Measurements from ENCODE around the gene HGF.

DNA sequence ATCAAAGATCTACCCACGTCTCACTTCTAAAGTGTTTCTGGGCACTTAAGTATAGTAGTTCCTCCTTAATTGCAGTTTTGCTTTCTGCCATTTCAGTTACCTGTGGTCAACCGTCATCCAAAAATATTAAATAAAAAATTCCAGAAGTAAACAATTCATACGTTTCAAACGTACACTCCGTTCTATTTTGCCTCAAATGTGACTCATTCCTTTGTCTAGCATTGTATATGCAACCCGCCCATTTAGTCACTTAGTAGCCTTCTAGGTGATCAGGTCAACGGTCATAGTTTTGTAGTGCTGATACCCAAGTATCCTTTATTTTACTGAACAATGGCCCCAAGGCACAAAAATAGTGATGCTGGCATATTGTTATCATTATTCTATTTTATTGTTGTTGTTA lies 33.8 kb downstream of the HGF start:
- no peak for TF ChIP-seq SP1 (IDR thresholded peaks at IDR 0.05; ENCODE audit: low read depth, low read length)
- no peak for TF ChIP-seq EP300 (IDR thresholded peaks at IDR 0.05; ENCODE audit: borderline replicate concordance in 1 of 2, low read depth in 2 of 2, low read length in 2 of 2)
- TF ChIP-seq, protein P1, sequence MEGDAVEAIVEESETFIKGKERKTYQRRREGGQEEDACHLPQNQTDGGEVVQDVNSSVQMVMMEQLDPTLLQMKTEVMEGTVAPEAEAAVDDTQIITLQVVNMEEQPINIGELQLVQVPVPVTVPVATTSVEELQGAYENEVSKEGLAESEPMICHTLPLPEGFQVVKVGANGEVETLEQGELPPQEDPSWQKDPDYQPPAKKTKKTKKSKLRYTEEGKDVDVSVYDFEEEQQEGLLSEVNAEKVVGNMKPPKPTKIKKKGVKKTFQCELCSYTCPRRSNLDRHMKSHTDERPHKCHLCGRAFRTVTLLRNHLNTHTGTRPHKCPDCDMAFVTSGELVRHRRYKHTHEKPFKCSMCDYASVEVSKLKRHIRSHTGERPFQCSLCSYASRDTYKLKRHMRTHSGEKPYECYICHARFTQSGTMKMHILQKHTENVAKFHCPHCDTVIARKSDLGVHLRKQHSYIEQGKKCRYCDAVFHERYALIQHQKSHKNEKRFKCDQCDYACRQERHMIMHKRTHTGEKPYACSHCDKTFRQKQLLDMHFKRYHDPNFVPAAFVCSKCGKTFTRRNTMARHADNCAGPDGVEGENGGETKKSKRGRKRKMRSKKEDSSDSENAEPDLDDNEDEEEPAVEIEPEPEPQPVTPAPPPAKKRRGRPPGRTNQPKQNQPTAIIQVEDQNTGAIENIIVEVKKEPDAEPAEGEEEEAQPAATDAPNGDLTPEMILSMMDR (IDR thresholded peaks at IDR 0.05; ENCODE audit: control extremely low read depth in 1 of 3, insufficient read depth in 1 of 3, low read depth in 1 of 3, low read length in 3 of 3): no peak
- no peak for TF ChIP-seq JUN (IDR thresholded peaks at IDR 0.05; ENCODE audit: low read depth, low read length)
- TF ChIP-seq POLR2A (IDR thresholded peaks at IDR 0.05; ENCODE audit: control extremely low read depth in 1 of 2, low read depth in 2 of 2, low read length in 2 of 2): no peak
- no peak for TF ChIP-seq EZH2 (IDR thresholded peaks at IDR 0.05; ENCODE audit: low read depth, low read length, severe bottlenecking)
- TF ChIP-seq BRCA1 (IDR thresholded peaks at IDR 0.05; ENCODE audit: low read depth, low read length): no peak
